ENCODE results near the gene KIFC3.
A peak's percentile ranks its signal among the peaks of the same experiment; 100 is the strongest.
"Not testable (repeated sequence)": the region's sequence is repeated elsewhere in the genome, so short reads cannot be mapped to it uniquely, and the experiment has no call there.

KIFC3 gene

GRCh38 chr16:57736419-57737351, 65.6 kb downstream of the KIFC3 start:
- peak; percentile 40 for DNase-seq

- DNase-seq: no peak
Observed at GRCh38 chr16:57735755-57736418, 66.4 kb downstream of the KIFC3 start, which contains the start of gene KATNB1. Gene KATNB1 (plus strand): TSS chr16:57735770. CDS start chr16:57737244, 1,474 bp downstream.

GRCh38 chr16:57734925-57735754, 67.2 kb downstream of the KIFC3 start:
- DNase-seq: peak; percentile 100

GRCh38 chr16:57734308-57734924, 67.9 kb downstream of the KIFC3 start:
- no peak for DNase-seq

- no peak for DNase-seq
Observed at GRCh38 chr16:57732714-57733113, 69.6 kb downstream of the KIFC3 start.

GRCh38 chr16:57732037-57732436, 70.3 kb downstream of the KIFC3 start:
- DNase-seq: no peak

GRCh38 chr16:57730771-57731730, 71.2 kb downstream of the KIFC3 start:
- no peak for DNase-seq

- DNase-seq: not testable (repeated sequence)
Observed at GRCh38 chr16:57729852-57730251, 72.4 kb downstream of the KIFC3 start.

GRCh38 chr16:57729182-57729484, 73.2 kb downstream of the KIFC3 start:
- no peak for DNase-seq

GRCh38 chr16:57728336-57729181, 73.7 kb downstream of the KIFC3 start:
- no peak for DNase-seq

GRCh38 chr16:57727610-57728009, 74.7 kb downstream of the KIFC3 start:
- no peak for DNase-seq

GRCh38 chr16:57726433-57726947, 75.8 kb downstream of the KIFC3 start:
- DNase-seq: no peak

- DNase-seq: no peak
Observed at GRCh38 chr16:57725976-57726375, 76.3 kb downstream of the KIFC3 start.

- DNase-seq: no peak
Observed at GRCh38 chr16:57725554-57725953, 76.7 kb downstream of the KIFC3 start.

GRCh38 chr16:57725151-57725550, 77.1 kb downstream of the KIFC3 start:
- no peak for DNase-seq

- DNase-seq: no peak
Observed at GRCh38 chr16:57724531-57724930, 77.8 kb downstream of the KIFC3 start.

GRCh38 chr16:57723170-57723569, 79.1 kb downstream of the KIFC3 start:
- no peak for DNase-seq

- no peak for DNase-seq
Observed at GRCh38 chr16:57722651-57723050, 79.6 kb downstream of the KIFC3 start.

- DNase-seq: no peak
Observed at GRCh38 chr16:57722210-57722499, 80.1 kb downstream of the KIFC3 start.

- no peak for DNase-seq
Observed at GRCh38 chr16:57721356-57722209, 80.7 kb downstream of the KIFC3 start.
